Activated T-cell treated with anti-CD3 and anti-CD28 coated beads, Interleukin-2, amount 50 U/mL, for 24 hours (primary cell): ENCODE data around the gene FEM1C.
A peak's percentile ranks its signal among the peaks of the same experiment; 100 is the strongest.

Experiments used
- DNase-seq: peaks from one replicate; pipeline ENCODE4 v3.0.0-alpha.2; 2020
- H3K27ac Mint-ChIP-seq: 2 replicates; pipeline ENCODE4 v1.8.0; 2020; ENCODE audit warnings: mild to moderate bottlenecking, mixed read lengths
- H3K27me3 Mint-ChIP-seq: 2 replicates; pipeline ENCODE4 v1.8.0; 2020; ENCODE audit warnings: mixed read lengths
- H3K36me3 Mint-ChIP-seq: 2 replicates; pipeline ENCODE4 v1.8.0; 2020; ENCODE audit warnings: low read depth, mixed read lengths
- H3K4me1 Mint-ChIP-seq: 2 replicates; pipeline ENCODE4 v1.8.0; 2020; ENCODE audit warnings: low read depth, mixed read lengths
- H3K4me3 Mint-ChIP-seq: 2 replicates; pipeline ENCODE4 v1.8.0; 2020; ENCODE audit warnings: mild to moderate bottlenecking, moderate library complexity, mixed read lengths
- H3K9me3 Mint-ChIP-seq: 2 replicates; pipeline ENCODE4 v1.8.0; 2020; ENCODE audit warnings: mixed read lengths

FEM1C gene

GRCh38 chr5:115544436-115545350 is at the start of gene FEM1C:
Gene FEM1C (minus strand): TSS chr5:115544775. CDS start chr5:115543493, 1,282 bp downstream.
- no peaks in the 10 kb centered on the region for H3K27me3 Mint-ChIP-seq
- peak within 1 kb of the TSS; percentile 99 for H3K27ac Mint-ChIP-seq
- peaks cover 44% of the 10 kb centered on the region for H3K4me1 Mint-ChIP-seq
- H3K36me3 Mint-ChIP-seq = peaks cover 55% of the 10 kb centered on the region
- H3K9me3 Mint-ChIP-seq = peaks cover 6% of the 10 kb centered on the region
- H3K4me3 Mint-ChIP-seq = peak within 1 kb of the TSS; percentile 96
- DNase-seq = peak; percentile 98

- Mint-ChIP-seq H3K27ac (no peak overlapping the region), H3K36me3 (no peaks in the 10 kb centered on the region), H3K4me1 (no peaks in the 10 kb centered on the region), H3K4me3 (no peak overlapping the region), H3K9me3 (no peaks in the 10 kb centered on the region), H3K27me3 (no peaks in the 10 kb centered on the region)
- DNase-seq = no peak
Observed at GRCh38 chr5:115589043-115589442, 44.5 kb upstream of the FEM1C start.

GRCh38 chr5:115588640-115589039 is 44.1 kb upstream of the FEM1C start:
- no peak for DNase-seq
- no peaks in the 10 kb centered on the region for H3K4me1 Mint-ChIP-seq
- no peaks in the 10 kb centered on the region for H3K36me3 Mint-ChIP-seq
- H3K4me3 Mint-ChIP-seq = no peak overlapping the region
- no peaks in the 10 kb centered on the region for H3K9me3 Mint-ChIP-seq
- H3K27ac Mint-ChIP-seq = no peak overlapping the region
- no peaks in the 10 kb centered on the region for H3K27me3 Mint-ChIP-seq

GRCh38 chr5:115586525-115587146 is 42.1 kb upstream of the FEM1C start:
- Mint-ChIP-seq H3K9me3 (no peaks in the 10 kb centered on the region), H3K27ac (no peak overlapping the region), H3K4me3 (no peak overlapping the region), H3K4me1 (no peaks in the 10 kb centered on the region), H3K27me3 (no peaks in the 10 kb centered on the region), H3K36me3 (no peaks in the 10 kb centered on the region)
- DNase-seq = no peak

GRCh38 chr5:115585265-115585664 is 40.7 kb upstream of the FEM1C start:
- no peak for DNase-seq

GRCh38 chr5:115584501-115584900 is 39.9 kb upstream of the FEM1C start:
- H3K4me3 Mint-ChIP-seq = no peak overlapping the region
- H3K9me3 Mint-ChIP-seq = no peaks in the 10 kb centered on the region

More at GRCh38 chr5:115585265-115585664, 40.7 kb upstream of the FEM1C start:
- Mint-ChIP-seq H3K4me1 (no peaks in the 10 kb centered on the region), H3K27me3 (no peaks in the 10 kb centered on the region), H3K27ac (no peak overlapping the region), H3K36me3 (no peaks in the 10 kb centered on the region), H3K9me3 (no peaks in the 10 kb centered on the region), H3K4me3 (no peak overlapping the region)

GRCh38 chr5:115583474-115583873 is 38.9 kb upstream of the FEM1C start:
- Mint-ChIP-seq H3K27ac (no peak overlapping the region), H3K27me3 (no peaks in the 10 kb centered on the region)
- DNase-seq = no peak

More at GRCh38 chr5:115584501-115584900, 39.9 kb upstream of the FEM1C start:
- no peak overlapping the region for H3K27ac Mint-ChIP-seq
- H3K4me1 Mint-ChIP-seq = no peaks in the 10 kb centered on the region
- H3K36me3 Mint-ChIP-seq = no peaks in the 10 kb centered on the region
- H3K27me3 Mint-ChIP-seq = no peaks in the 10 kb centered on the region
- DNase-seq = no peak

GRCh38 chr5:115580941-115581340 is 36.4 kb upstream of the FEM1C start:
- Mint-ChIP-seq H3K4me3 (no peak overlapping the region), H3K9me3 (no peaks in the 10 kb centered on the region), H3K27me3 (no peaks in the 10 kb centered on the region), H3K27ac (no peak overlapping the region), H3K36me3 (no peaks in the 10 kb centered on the region), H3K4me1 (no peaks in the 10 kb centered on the region)
- DNase-seq = no peak

More at GRCh38 chr5:115583474-115583873, 38.9 kb upstream of the FEM1C start:
- H3K9me3 Mint-ChIP-seq = no peaks in the 10 kb centered on the region
- no peaks in the 10 kb centered on the region for H3K36me3 Mint-ChIP-seq
- no peaks in the 10 kb centered on the region for H3K4me1 Mint-ChIP-seq
- no peak overlapping the region for H3K4me3 Mint-ChIP-seq

- no peaks in the 10 kb centered on the region for H3K27me3 Mint-ChIP-seq
- no peaks in the 10 kb centered on the region for H3K4me1 Mint-ChIP-seq
- H3K4me3 Mint-ChIP-seq = no peak overlapping the region
- no peak for DNase-seq
- no peak overlapping the region for H3K27ac Mint-ChIP-seq
- H3K36me3 Mint-ChIP-seq = no peaks in the 10 kb centered on the region
- no peaks in the 10 kb centered on the region for H3K9me3 Mint-ChIP-seq
Observed at GRCh38 chr5:115579747-115580173, 35.2 kb upstream of the FEM1C start.

- no peaks in the 10 kb centered on the region for H3K9me3 Mint-ChIP-seq
- peaks cover 3% of the 10 kb centered on the region for H3K4me1 Mint-ChIP-seq
- no peak overlapping the region for H3K4me3 Mint-ChIP-seq
- H3K36me3 Mint-ChIP-seq = no peaks in the 10 kb centered on the region
- no peak overlapping the region for H3K27ac Mint-ChIP-seq
- H3K27me3 Mint-ChIP-seq = no peaks in the 10 kb centered on the region
- DNase-seq = no peak
Observed at GRCh38 chr5:115579216-115579615, 34.6 kb upstream of the FEM1C start.

- Mint-ChIP-seq H3K27ac (no peak overlapping the region), H3K9me3 (no peaks in the 10 kb centered on the region), H3K4me1 (peaks cover 3% of the 10 kb centered on the region), H3K36me3 (no peaks in the 10 kb centered on the region), H3K27me3 (peaks cover 2% of the 10 kb centered on the region), H3K4me3 (no peak overlapping the region)
- DNase-seq = no peak
Observed at GRCh38 chr5:115578657-115579056, 34.1 kb upstream of the FEM1C start.

GRCh38 chr5:115577741-115578140 is 33.2 kb upstream of the FEM1C start:
- Mint-ChIP-seq H3K4me1 (peaks cover 3% of the 10 kb centered on the region), H3K4me3 (no peak overlapping the region), H3K9me3 (no peaks in the 10 kb centered on the region), H3K36me3 (no peaks in the 10 kb centered on the region), H3K27me3 (peaks cover 7% of the 10 kb centered on the region), H3K27ac (no peak overlapping the region)
- no peak for DNase-seq

GRCh38 chr5:115577329-115577728 is 32.8 kb upstream of the FEM1C start:
- H3K36me3 Mint-ChIP-seq = no peaks in the 10 kb centered on the region
- peaks cover 9% of the 10 kb centered on the region for H3K27me3 Mint-ChIP-seq
- H3K9me3 Mint-ChIP-seq = no peaks in the 10 kb centered on the region
- peaks cover 3% of the 10 kb centered on the region for H3K4me1 Mint-ChIP-seq
- no peak for DNase-seq
- H3K27ac Mint-ChIP-seq = no peak overlapping the region
- no peak overlapping the region for H3K4me3 Mint-ChIP-seq

GRCh38 chr5:115575167-115576070 is 30.8 kb upstream of the FEM1C start:
- H3K4me1 Mint-ChIP-seq = peaks cover 3% of the 10 kb centered on the region
- H3K4me3 Mint-ChIP-seq = no peak overlapping the region
- H3K27ac Mint-ChIP-seq = no peak overlapping the region
- H3K9me3 Mint-ChIP-seq = no peaks in the 10 kb centered on the region
- DNase-seq = no peak
- no peaks in the 10 kb centered on the region for H3K36me3 Mint-ChIP-seq
- H3K27me3 Mint-ChIP-seq = peaks cover 9% of the 10 kb centered on the region
